CD4-positive, alpha-beta T cell treated with Interleukin-21 for 1 hour (primary cell): ENCODE measurements around the gene ABCB9.

Source experiments
- DNase-seq: peaks from one replicate; pipeline ENCODE4 v3.0.0-alpha.2; 2020

The ABCB9 gene

GRCh38 chr12:122994140-122994675 is 27.9 kb upstream of the ABCB9 start:
- DNase-seq, result no peak

DNA sequence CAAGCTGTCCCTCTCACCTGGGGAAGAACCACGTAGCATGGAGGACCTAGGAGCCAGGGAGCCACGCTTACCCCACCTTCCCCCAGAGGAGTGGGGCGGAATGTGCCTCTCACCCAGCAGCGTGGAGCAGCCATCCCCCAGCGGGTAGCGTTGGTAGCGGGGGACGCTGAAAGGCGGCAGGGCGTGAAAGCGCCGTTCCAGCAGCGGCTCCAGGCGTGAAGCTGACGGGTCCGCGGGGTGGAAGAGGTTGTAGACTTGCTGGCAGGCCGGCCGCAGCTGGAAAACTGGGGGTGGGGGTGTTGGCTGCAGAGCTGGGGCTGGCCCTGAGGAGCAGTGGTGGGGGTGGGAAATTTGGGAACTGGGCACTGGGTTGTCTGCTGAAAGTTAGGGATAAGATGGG is 26.1 kb upstream of the ABCB9 start:
- no peak for DNase-seq

DNA sequence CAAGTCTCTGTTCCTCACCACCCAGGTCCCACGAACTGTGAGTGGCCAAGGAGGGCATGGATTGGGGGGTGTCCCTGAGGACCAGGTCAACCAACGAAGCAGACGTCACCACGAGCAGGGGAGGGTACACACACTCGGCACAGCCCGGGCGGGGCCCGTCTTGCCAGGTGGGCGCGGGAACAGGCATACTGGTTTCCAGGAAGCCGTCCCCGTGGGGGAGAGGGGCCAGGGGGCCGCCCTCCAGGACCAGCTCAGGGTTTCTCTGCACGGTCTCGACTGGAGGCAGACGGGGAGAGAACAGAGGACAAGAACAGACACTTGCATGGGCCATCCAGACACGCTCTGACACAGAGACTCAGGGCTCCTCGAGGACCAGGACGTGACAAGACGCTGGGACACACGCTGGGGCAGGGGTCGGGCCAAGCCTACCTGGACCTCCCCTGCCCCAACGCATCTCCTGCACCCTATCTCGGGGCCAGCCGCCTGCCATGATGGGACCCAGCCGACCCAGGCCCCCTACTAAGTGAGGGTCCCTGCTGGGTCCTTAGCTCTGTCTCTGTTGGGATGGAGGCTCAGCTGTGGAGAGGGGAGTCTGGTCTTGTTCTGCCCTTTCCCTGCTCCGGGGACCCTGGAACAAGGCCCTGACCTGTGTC is 25.5 kb upstream of the ABCB9 start:
- no peak for DNase-seq

DNA sequence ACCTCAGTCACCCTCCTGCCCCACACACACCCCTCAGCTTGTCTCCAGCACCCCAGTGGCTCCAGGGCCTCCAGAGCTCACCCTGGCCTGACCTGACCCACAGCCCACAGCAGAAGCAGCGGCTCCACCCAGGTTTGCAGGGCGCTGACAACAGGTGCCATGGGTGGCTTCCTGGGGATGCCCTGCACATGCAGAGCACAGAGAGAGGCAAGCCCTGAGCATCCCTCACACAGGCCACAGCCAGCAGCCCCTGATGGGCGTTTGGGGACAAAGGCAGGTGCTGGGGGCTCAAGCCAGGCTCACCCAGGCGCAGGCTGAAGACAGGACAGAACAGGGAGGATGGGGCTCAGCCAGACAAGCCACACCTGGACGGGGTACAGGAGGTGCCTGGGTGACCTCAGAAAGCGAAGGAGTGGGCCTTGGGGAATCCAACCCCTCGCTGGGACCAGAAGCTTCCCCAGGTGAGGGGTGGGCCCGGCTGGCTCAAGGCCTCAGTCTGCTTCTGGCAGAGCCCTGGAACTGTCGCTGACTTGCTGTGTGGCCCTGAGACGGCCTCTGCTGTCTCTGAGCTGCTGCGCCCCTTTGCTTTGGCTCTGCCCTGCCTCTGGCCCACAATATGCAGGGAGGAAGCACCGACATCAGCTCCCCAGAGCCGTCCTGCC is 24.8 kb upstream of the ABCB9 start:
- DNase-seq, result no peak

GRCh38 chr12:122990561-122990960 is 24.3 kb upstream of the ABCB9 start:
- DNase-seq, result no peak

DNA sequence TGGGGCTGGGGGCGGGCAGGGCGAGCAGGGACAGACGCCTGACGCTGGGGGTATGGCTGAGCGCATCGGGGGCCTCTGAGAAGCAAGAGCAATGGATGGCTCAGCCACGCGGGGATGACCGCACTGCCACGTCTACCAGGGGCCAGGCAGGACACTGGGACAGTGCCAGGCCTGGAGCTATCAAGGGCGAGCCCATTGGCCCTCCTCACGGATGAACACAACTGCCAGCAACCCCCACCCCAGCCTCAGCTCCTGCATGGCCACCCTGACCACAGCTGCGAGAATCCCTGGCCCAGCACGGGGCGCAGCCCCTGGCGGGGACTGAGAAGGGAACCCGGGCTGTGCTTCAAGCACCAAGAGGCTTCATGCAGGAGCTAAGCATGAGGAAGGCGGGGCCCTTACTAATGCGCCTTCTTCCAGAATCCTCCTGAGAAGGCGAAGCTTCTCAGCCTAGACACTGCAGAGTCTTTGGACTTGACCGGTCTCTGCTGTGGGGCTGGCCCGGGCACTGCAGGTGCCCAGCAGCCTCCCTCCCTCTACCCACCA is 23.7 kb upstream of the ABCB9 start:
- no peak for DNase-seq

GRCh38 chr12:122989225-122989839 is 23.1 kb upstream of the ABCB9 start:
- no peak for DNase-seq

- no peak for DNase-seq
These were observed 22.4 kb upstream of the ABCB9 start for GRCh38 chr12:122988612-122989212.

DNA sequence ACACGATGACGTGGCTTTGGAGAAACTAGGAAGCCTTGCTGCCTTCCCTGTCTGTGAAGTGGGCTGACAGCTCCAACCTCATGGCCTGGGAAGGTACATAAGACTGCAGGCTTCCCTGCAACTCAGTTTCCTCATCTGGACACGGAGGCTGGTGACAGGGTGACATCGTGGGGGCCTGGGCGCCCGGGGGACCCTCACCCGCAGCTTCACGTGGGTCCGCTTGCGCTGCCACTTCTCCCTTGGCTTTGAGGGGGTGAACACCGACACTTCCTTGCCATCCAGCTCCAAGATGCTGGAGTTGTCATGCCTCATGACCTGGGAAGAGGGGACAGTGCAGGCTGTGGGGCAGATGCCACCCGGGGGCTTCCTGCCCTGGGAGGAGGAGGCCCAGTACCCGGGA is 21.8 kb upstream of the ABCB9 start:
- no peak for DNase-seq

DNA sequence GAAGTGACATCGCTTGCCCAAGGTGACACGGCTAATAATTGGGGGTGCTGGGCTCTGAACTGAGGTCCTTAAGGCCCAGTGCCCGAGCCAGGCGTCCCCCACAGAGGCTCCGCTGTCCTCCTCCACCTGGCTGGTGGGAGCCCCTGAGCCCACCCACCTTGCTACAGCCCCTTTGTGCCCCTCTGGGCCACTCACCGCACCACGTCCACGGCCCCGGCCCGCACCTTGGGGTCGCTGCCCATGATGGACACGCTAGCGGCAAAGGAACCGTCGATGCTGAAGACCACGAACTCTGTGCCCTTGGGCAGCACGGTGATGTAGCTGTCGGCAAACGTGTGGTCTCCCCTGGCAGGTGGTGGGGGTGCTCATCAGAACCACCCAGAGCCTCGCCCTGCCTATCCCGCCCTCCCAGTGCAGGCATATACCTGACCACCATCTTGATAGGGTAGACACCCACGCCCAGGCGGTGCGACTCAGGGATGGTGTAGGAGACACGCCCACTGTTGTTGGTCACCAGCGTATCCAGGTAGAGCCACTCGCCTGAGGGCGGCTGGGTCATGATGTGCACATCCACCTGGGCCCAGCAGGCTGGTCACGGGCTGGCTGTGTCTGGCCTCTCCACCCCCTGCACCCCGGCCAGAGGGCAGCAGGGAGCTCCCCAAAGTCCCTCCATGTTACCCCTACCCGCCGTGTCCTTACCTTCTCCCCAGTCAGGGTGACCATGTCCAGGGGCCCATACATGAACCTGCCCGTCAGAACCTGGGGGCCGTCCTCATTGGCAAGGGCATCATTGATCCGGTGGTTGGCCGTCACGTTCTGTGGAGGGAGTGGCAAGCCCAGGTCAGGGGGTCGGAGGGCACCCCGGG is 21.1 kb upstream of the ABCB9 start:
- DNase-seq, result no peak

DNA sequence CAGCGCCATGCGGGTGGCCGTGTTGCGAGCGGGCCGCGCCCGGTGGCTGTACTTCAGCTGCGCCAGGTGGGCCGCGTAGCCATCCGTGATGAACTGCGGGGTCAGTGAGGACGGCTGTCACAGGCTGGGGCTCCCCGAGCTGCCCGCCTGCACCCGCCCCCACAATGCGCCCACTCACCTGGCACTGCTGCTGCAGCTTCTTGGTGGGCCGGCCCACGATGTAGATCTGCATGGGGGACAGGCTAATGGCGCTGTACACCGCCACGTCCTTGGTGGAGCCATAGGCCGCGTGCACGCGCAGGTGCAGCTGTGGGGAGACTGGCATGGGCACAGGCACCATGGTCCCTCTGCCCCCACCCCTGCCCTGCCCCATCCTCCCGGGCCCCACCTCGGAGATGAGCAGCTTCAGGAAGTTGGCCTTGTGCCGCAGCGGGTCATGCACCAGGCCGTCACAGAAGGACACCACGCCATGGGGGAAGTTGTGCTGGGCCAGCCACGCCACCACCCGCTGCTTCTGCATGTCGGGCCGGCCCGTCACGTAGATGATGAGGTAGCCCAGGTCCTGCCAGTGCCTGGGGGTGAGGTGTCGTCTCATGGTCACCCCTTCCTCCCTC is 20.1 kb upstream of the ABCB9 start:
- DNase-seq, result no peak

DNA sequence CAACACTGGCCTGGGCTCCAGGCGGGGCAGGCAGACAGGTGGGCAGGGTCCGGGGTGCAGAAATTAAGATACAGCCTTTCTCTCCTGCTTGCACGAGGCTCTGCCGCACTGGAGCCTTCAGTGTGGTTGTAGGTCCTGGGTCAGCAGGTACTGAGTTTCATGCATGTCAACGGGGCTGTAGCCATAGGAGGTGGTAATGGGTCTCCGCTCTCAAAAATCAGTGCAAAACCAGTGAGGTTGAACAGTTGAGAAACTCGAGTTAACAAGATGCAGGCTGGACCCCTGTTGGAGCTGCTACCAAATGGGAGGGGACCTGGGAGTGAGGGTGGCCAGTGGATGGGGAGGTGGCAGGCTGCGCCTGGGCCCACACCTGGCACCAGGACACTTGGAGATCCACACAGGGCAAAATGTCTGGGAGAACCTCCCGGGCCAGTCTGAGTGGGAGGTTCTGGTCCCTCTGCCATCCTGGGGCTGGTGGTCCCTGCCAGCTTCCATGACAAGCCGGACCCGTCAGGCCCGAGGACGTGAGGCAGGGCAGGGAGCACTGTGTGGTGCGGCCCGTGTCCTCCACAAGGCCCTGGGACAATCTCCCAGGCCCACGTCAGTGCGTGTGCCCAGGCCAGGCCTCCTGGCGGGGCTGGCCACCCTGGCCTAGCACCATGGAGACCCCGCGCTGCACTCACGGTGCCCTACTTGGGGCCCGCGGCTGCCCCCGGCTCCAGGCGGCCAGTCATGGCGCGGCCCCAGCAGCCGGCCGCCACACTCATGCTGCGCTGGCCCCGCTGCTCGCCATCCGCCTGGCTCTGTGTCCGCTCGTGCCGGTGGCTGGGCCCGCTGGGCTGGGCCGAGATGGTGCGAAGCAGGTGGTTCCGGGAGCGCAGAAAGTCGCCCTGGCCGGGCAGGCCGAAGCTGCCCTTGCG is 19.3 kb upstream of the ABCB9 start:
- DNase-seq, result no peak

GRCh38 chr12:122984612-122985337 is 18.5 kb upstream of the ABCB9 start:
- no peak for DNase-seq

DNA sequence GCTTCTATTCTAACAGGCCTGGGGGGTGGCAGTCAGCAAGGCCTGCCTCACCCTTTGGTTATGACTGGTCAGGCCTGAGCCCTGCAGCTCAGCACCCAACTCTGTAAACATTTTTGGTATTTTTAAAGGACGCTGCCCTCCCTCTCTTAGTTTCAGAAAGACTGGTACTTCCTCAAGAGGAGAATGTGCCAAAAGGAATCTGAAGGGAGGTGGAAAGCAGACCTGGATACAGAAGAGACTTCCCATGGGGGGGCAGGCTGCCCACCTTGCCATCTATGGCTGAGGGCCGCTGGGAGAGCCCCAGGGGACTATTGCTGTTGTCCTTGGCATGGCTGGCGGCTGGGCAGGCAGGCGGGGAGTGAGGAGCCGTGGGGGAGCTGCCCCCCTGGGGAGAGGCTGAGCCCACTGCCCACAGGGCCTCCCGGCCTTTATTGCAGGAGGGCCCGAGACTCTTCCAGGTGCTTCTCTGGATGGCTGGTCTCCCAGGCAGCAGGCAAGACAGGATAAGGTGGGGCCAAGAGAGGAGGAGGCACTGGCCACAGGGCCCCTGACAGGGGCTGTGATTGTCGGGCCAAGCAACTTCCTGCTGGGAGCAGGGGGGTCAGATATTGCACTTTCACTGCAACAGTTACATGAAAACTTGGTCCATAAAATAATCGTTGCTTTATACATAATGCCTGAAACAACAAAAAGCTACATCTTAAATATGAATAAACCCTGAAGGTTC is 17.7 kb upstream of the ABCB9 start:
- no peak for DNase-seq

GRCh38 chr12:122982963-122983788 is 16.9 kb upstream of the ABCB9 start:
- DNase-seq, result no peak

DNA sequence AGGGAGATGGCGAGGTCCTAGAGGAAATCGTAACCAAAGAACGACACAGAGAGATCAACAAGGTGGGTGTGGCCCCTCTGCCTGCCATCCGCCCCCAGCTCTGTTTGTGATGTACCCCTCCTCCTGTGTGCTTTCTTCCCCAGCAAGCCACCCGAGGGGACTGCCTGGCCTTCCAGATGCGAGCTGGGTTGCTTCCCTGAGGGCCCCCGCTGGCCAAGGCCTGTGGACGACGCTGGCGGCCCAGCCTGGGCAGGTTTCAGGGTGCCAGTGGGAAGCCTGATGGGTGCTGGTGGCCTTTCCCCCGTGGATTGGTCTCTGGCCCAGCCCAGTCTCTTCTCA is 16.2 kb upstream of the ABCB9 start:
- DNase-seq, result no peak

GRCh38 chr12:122981587-122982476 is 15.6 kb upstream of the ABCB9 start:
- DNase-seq, result no peak

DNA sequence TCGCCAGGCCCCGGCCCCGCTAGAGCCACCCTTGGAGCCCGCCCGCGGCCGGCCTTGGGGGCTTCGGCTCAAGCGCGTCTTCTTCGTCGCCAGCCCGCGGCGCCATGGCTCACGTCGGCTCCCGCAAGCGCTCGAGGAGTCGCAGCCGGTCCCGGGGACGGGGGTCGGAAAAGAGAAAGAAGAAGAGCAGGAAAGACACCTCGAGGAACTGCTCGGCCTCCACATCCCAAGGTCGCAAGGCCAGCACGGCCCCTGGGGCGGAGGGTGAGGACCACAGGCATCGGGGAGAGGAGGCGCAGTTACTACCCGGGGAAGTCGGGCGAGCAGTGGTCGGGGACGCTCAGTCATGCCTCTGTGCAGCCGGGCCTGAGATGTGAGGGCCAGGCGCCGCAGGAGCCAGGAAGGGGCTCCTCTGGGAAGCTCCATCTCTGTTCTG is 14.8 kb upstream of the ABCB9 start:
- DNase-seq, result no peak
